Upper lobe of left lung (tissue), 4 donors: ENCODE data around the gene TRAPPC8.
"Not testable (repeated sequence)": the region's sequence is repeated elsewhere in the genome, so short reads cannot be mapped to it uniquely, and the experiment has no call there.

Source experiments
- CTCF ChIP-seq, 6 experiments: fragments of 450-650 bp in 4 of 6; fragments of 200-600 bp in 2 of 6; sonication (generic) in 2 of 6; IDR thresholded peaks; one replicate each; pipeline ENCODE4 v1.5.1; 2016 to 2019; ENCODE audit warnings: antibody characterized with exemption in 6 of 6
- EP300 ChIP-seq, 4 donors: sonication (generic); formaldehyde crosslinking; IDR thresholded peaks; one replicate each; pipeline ENCODE4 v1.5.1; 2017; ENCODE audit warnings: antibody characterized with exemption in 4 of 4, control low read depth in 2 of 4
- POLR2A ChIP-seq, 4 donors: fragments of 450-650 bp; IDR thresholded peaks; one replicate each; pipeline ENCODE4 v1.5.1; 2016 to 2017; ENCODE audit warnings: antibody characterized with exemption in 4 of 4, mild to moderate bottlenecking in 2 of 4
- POLR2AphosphoS5 ChIP-seq, 2 donors: sonication (generic); formaldehyde crosslinking; IDR thresholded peaks; one replicate each; pipeline ENCODE4 v1.5.1; 2017; ENCODE audit warnings: antibody characterized with exemption in 2 of 2

GRCh38 chr18:31809049-31809448, 133.9 kb downstream of the TRAPPC8 start:
- TF ChIP-seq CTCF, POLR2AphosphoS5, EP300, POLR2A (IDR thresholded peaks at IDR 0.05): not testable (repeated sequence)
